Prostate gland (tissue), 2 donors: ENCODE measurements around the gene VASN.
A peak's percentile ranks its signal among the peaks of the same experiment; 100 is the strongest.

Experiments
- POLR2A ChIP-seq: fragments of 450-650 bp; IDR thresholded peaks from one replicate; pipeline ENCODE4 v1.6.1; 2016; ENCODE audit warnings: antibody characterized with exemption, mild to moderate bottlenecking
- POLR2AphosphoS5 ChIP-seq: sonication (generic); formaldehyde crosslinking; IDR thresholded peaks from one replicate; pipeline ENCODE4 v1.6.1; 2017; ENCODE audit warnings: antibody characterized with exemption
- TF ChIP-seq, protein P1 (sequence below), 4 experiments: fragments of 200-600 bp in 2 of 4; fragments of 450-650 bp in 2 of 4; sonication (generic) in 2 of 4; IDR thresholded peaks; 1 replicate in 3 of 4; 2 replicates in 1 of 4; pipeline ENCODE4 v1.5.1; 2016 to 2019; ENCODE audit warnings: antibody characterized with exemption in 4 of 4, mild to moderate bottlenecking in 2 of 4, moderate library complexity in 2 of 4

DNA sequence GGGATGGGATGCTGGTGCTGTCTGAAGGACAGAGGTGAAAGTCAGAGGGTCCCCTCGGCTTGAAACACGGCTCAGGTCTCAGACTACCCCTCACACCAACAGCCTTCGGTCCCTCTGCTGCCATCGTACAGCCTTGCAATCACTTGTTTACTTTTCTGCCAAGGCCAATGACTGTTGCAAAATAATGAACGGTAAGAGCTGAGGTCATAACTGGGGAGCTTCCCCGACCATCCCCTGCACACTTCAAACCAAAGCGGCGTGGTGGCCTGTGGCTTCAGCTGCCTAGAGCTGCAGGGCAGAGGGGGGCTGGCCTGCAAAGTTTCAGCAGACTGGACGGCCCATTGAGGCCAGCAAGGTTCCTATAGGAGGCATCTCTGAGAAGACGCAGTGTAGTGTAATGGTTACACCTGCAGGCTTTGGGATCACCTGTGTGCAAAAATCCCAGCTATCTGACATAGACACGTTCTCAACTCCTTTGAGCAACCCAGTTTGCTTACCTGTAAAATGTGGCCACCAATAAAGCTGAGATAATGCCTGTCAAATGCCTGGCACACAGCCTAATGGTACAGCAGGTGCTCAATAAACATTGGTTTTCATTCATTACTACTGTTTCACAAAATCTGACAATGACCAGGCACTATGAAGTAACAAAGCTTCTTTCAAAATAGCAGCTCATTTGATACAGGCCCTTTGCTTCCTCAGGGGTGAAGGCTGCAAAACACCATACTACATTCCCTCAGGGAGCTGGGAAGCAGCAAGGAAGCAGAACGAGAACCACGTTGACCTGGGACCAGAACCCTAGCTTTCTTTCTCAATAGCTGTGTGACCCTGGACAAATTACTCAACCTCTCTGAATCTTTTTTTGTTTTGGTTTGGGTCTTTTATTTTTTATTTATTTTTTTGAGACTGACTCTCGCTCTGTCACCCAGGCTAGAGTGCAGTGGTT lies 25.5 kb upstream of the VASN start:
- TF ChIP-seq, protein P1, sequence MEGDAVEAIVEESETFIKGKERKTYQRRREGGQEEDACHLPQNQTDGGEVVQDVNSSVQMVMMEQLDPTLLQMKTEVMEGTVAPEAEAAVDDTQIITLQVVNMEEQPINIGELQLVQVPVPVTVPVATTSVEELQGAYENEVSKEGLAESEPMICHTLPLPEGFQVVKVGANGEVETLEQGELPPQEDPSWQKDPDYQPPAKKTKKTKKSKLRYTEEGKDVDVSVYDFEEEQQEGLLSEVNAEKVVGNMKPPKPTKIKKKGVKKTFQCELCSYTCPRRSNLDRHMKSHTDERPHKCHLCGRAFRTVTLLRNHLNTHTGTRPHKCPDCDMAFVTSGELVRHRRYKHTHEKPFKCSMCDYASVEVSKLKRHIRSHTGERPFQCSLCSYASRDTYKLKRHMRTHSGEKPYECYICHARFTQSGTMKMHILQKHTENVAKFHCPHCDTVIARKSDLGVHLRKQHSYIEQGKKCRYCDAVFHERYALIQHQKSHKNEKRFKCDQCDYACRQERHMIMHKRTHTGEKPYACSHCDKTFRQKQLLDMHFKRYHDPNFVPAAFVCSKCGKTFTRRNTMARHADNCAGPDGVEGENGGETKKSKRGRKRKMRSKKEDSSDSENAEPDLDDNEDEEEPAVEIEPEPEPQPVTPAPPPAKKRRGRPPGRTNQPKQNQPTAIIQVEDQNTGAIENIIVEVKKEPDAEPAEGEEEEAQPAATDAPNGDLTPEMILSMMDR (IDR thresholded peaks at IDR 0.05) = no peak
- peak; percentile 22 for TF ChIP-seq POLR2AphosphoS5
- no peak for TF ChIP-seq POLR2A
